VCaP (cell line): ENCODE data around the gene FMNL3.

Source experiments
- H3K27ac ChIP-seq: fragments of 450-650 bp; 2 replicates; pipeline ENCODE4 v1.5.1; 2017
- CTCF ChIP-seq: fragments of 450-650 bp; conservative IDR thresholded peaks from 2 replicates; pipeline ENCODE4 v1.5.1; 2017; ENCODE audit warnings: mild to moderate bottlenecking, moderate library complexity

The FMNL3 gene

GRCh38 chr12:49631336-49631907 is 75.8 kb downstream of the FMNL3 start:
- no peak for TF ChIP-seq CTCF
- no peak overlapping the region for H3K27ac ChIP-seq

- H3K27ac ChIP-seq = peak overlapping the region; percentile 71
- no peak for TF ChIP-seq CTCF
Observed at GRCh38 chr12:49627752-49628360, 79.3 kb downstream of the FMNL3 start.

GRCh38 chr12:49626836-49627235 is 80.4 kb downstream of the FMNL3 start:
- 0 out of 2 replicates have a peak overlapping the region, but pooled peaks have one; percentile 71 for H3K27ac ChIP-seq

GRCh38 chr12:49626169-49626835 is 80.9 kb downstream of the FMNL3 start:
- peak overlapping the region; percentile 82; the same call in 1 of the 2 replicates for H3K27ac ChIP-seq
- TF ChIP-seq CTCF = no peak

More at GRCh38 chr12:49626836-49627235, 80.4 kb downstream of the FMNL3 start:
- TF ChIP-seq CTCF = no peak

GRCh38 chr12:49624921-49625577 is 82.2 kb downstream of the FMNL3 start:
- no peak for TF ChIP-seq CTCF
- H3K27ac ChIP-seq = peak overlapping the region; percentile 82

GRCh38 chr12:49623142-49623904 is 83.9 kb downstream of the FMNL3 start, which contains the start of gene PRPF40B:
Gene PRPF40B, plus strand, starts transcription at chr12:49623561. Its CDS starts 30 bp downstream, at chr12:49623591.
- peak within 1 kb of the TSS; percentile 82 for H3K27ac ChIP-seq
- TF ChIP-seq CTCF = peak; percentile 73
